ENCODE results near the gene PXT1. TPM values are rescaled to one million over a fixed set of nuclear protein-coding genes. Genes with fewer than 3 reads are reported as not detected.
"Not testable (repeated sequence)": the region's sequence is repeated elsewhere in the genome, so short reads cannot be mapped to it uniquely, and the experiment has no call there.

The PXT1 gene
- total RNA-seq, 2 donors from 2014 or later: not detected

GRCh38 chr6:36487698-36488097, 45.0 kb upstream of the PXT1 start:
- DNase-seq (ENCODE audit: low spot score) (no peak), ATAC-seq (ENCODE audit: insufficient number of reproducible peaks, low FRiP score, low read depth) (no peak)
- H3K4me3 ChIP-seq: no peak overlapping the region
- H3K9me3 ChIP-seq: no peaks in the 10 kb centered on the region
- peaks cover 0 to 7% of the 10 kb centered on the region in 2 donors for H3K4me1 ChIP-seq (ENCODE audit: control insufficient read depth in 1 of 2, low read depth in 2 of 2)
- no peak overlapping the region for H3K27ac ChIP-seq
- no peaks in the 10 kb centered on the region for H3K27me3 ChIP-seq (replicated peaks; ENCODE audit: insufficient read depth)
- no peak for TF ChIP-seq CTCF (IDR thresholded peaks at IDR 0.05)
- peaks cover 8% of the 10 kb centered on the region for H3K36me3 ChIP-seq

- peaks cover 0 to 7% of the 10 kb centered on the region in 2 donors for H3K4me1 ChIP-seq (ENCODE audit: control insufficient read depth in 1 of 2, low read depth in 2 of 2)
- TF ChIP-seq CTCF (IDR thresholded peaks at IDR 0.05): no peak
- H3K9me3 ChIP-seq: no peaks in the 10 kb centered on the region
- H3K4me3 ChIP-seq: no peak overlapping the region
- DNase-seq (ENCODE audit: low spot score) (no peak), ATAC-seq (ENCODE audit: insufficient number of reproducible peaks, low FRiP score, low read depth) (no peak)
- H3K27me3 ChIP-seq (replicated peaks; ENCODE audit: insufficient read depth): no peaks in the 10 kb centered on the region
- no peak overlapping the region for H3K27ac ChIP-seq
- H3K36me3 ChIP-seq: peaks cover 28% of the 10 kb centered on the region
These were observed 42.1 kb upstream of the PXT1 start for GRCh38 chr6:36484736-36485135.

- H3K9me3 ChIP-seq; H3K27ac ChIP-seq; ATAC-seq (ENCODE audit: insufficient number of reproducible peaks, low FRiP score, low read depth); H3K27me3 ChIP-seq (replicated peaks; ENCODE audit: insufficient read depth); H3K4me3 ChIP-seq; H3K4me1 ChIP-seq (ENCODE audit: control insufficient read depth in 1 of 2, low read depth in 2 of 2); DNase-seq (ENCODE audit: low spot score): not testable (repeated sequence)
- peaks cover 36% of the 10 kb centered on the region for H3K36me3 ChIP-seq
These were observed 40.7 kb upstream of the PXT1 start for GRCh38 chr6:36483326-36483725.

GRCh38 chr6:36479256-36479655, 36.6 kb upstream of the PXT1 start:
- no peak overlapping the region for H3K27ac ChIP-seq
- no peaks in the 10 kb centered on the region for H3K9me3 ChIP-seq
- no peak for TF ChIP-seq CTCF (IDR thresholded peaks at IDR 0.05)
- no peak for DNase-seq (ENCODE audit: low spot score)
- peaks cover 28% of the 10 kb centered on the region for H3K36me3 ChIP-seq
- no peak for ATAC-seq (ENCODE audit: insufficient number of reproducible peaks, low FRiP score, low read depth)
- no peaks in the 10 kb centered on the region for H3K27me3 ChIP-seq (replicated peaks; ENCODE audit: insufficient read depth)
- H3K4me3 ChIP-seq: no peak overlapping the region
- H3K4me1 ChIP-seq (ENCODE audit: control insufficient read depth in 1 of 2, low read depth in 2 of 2): no peaks in the 10 kb centered on the region

- peaks cover 28% of the 10 kb centered on the region for H3K36me3 ChIP-seq
- no peak for DNase-seq (ENCODE audit: low spot score)
These were observed 35.4 kb upstream of the PXT1 start for GRCh38 chr6:36478051-36478526.

More at GRCh38 chr6:36478051-36478526, 35.4 kb upstream of the PXT1 start:
- no peak for ATAC-seq (ENCODE audit: insufficient number of reproducible peaks, low FRiP score, low read depth)
- H3K4me1 ChIP-seq (ENCODE audit: control insufficient read depth in 1 of 2, low read depth in 2 of 2): no peaks in the 10 kb centered on the region
- no peak overlapping the region for H3K4me3 ChIP-seq
- H3K27me3 ChIP-seq (replicated peaks; ENCODE audit: insufficient read depth): no peaks in the 10 kb centered on the region
- H3K9me3 ChIP-seq: no peaks in the 10 kb centered on the region
- TF ChIP-seq CTCF (IDR thresholded peaks at IDR 0.05): no peak
- no peak overlapping the region for H3K27ac ChIP-seq

Measured in thoracic aorta (tissue), 2 donors.